Upper lobe of left lung (tissue), 6 donors: ENCODE data around the gene C20orf173. TPM values are rescaled to one million over a fixed set of nuclear protein-coding genes. Genes with fewer than 3 reads are reported as not detected.
"Not testable (repeated sequence)": the region's sequence is repeated elsewhere in the genome, so short reads cannot be mapped to it uniquely, and the experiment has no call there.

Experiments used
- ATAC-seq, 2 donors: fragments of 200-7000 bp; cut with Tn5 transposase; one replicate each; pipeline ENCODE4 v1.9.1; 2022; ENCODE audit warnings: mild to moderate bottlenecking in 2 of 2, moderate library complexity in 2 of 2; ENCODE audit not compliant: low FRiP score in 2 of 2
- DNase-seq, 2 donors: peaks; one replicate each; pipeline ENCODE4 v3.0.0-alpha.2; 2019 to 2020
- H3K27ac ChIP-seq, 4 donors: fragments of 200-600 bp; sonication (generic); one replicate each; pipeline ENCODE4 v1.5.1; 2016 to 2019
- H3K27me3 ChIP-seq, 4 donors: fragments of 200-600 bp; sonication (generic); one replicate each; pipeline ENCODE4 v1.5.1; 2017 to 2019
- H3K36me3 ChIP-seq, 4 donors: fragments of 200-600 bp; sonication (generic); one replicate each; pipeline ENCODE4 v1.5.1; 2016 to 2019
- H3K4me1 ChIP-seq, 4 donors: fragments of 200-600 bp; sonication (generic); one replicate each; pipeline ENCODE4 v1.5.1; 2018 to 2019
- H3K4me3 ChIP-seq, 4 donors: fragments of 200-600 bp; sonication (generic); one replicate each; pipeline ENCODE4 v1.5.1; 2017 to 2019; ENCODE audit warnings: mild to moderate bottlenecking in 2 of 4, moderate library complexity in 1 of 4
- H3K9me3 ChIP-seq, 4 donors: fragments of 200-600 bp; sonication (generic); one replicate each; pipeline ENCODE4 v1.5.1; 2018 to 2019
- CTCF ChIP-seq, 6 experiments: fragments of 450-650 bp in 4 of 6; fragments of 200-600 bp in 2 of 6; sonication (generic) in 2 of 6; IDR thresholded peaks; one replicate each; pipeline ENCODE4 v1.5.1; 2016 to 2019; ENCODE audit warnings: antibody characterized with exemption in 6 of 6
- EP300 ChIP-seq, 4 donors: sonication (generic); formaldehyde crosslinking; IDR thresholded peaks; one replicate each; pipeline ENCODE4 v1.5.1; 2017; ENCODE audit warnings: antibody characterized with exemption in 4 of 4, control low read depth in 2 of 4
- POLR2A ChIP-seq, 4 donors: fragments of 450-650 bp; IDR thresholded peaks; one replicate each; pipeline ENCODE4 v1.5.1; 2016 to 2017; ENCODE audit warnings: antibody characterized with exemption in 4 of 4, mild to moderate bottlenecking in 2 of 4
- POLR2AphosphoS5 ChIP-seq, 2 donors: sonication (generic); formaldehyde crosslinking; IDR thresholded peaks; one replicate each; pipeline ENCODE4 v1.5.1; 2017; ENCODE audit warnings: antibody characterized with exemption in 2 of 2
- WGBS, 2 donors: methylation state at CpG; one replicate each; pipeline ENCODE4 v1.1.5; 2017 to 2018; 5-methylcytosine and 5-hydroxymethylcytosine counted together
- total RNA-seq, 6 donors: library from RNA; depleted of rRNA in 4 of 6; stranded (reverse); fragments of >200 nt in 4 of 6; gene quantifications; one replicate each; pipeline versions ENCODE4 v1.1.0 to v1.2.1, GENCODE V29; 2016 to 2021
- donor health status: DM: no; HTN: no; CAD: no; lungs with moderate emphysema.
- donor health status: DM: no; HTN: yes; CAD: no; lungs with severe emphysema.

The C20orf173 gene
- total RNA-seq, 6 donors from 2014 or later: not detected

GRCh38 chr20:35555951-35556645 is 26.6 kb upstream of the C20orf173 start:
- Histone ChIP-seq H3K27ac (no peak overlapping the region), H3K36me3 (peaks cover 3 to 73% (median 63%) of the 10 kb centered on the region in 4 donors), H3K27me3 (no peaks in the 10 kb centered on the region), H3K4me1 (no peaks in the 10 kb centered on the region), H3K9me3 (no peaks in the 10 kb centered on the region), H3K4me3 (no peak overlapping the region)
- WGBS, 2 donors: 95 to 98% methylated on average over 20 to 21 of the region's 21 CpGs
- no peak for ATAC-seq
- TF ChIP-seq CTCF (IDR thresholded peaks at IDR 0.05) (no peak), POLR2AphosphoS5 (IDR thresholded peaks at IDR 0.05) (no peak), POLR2A (IDR thresholded peaks at IDR 0.05) (no peak), EP300 (IDR thresholded peaks at IDR 0.05) (no peak)
- peak in 1 of 2 donors; percentile 66 for DNase-seq

GRCh38 chr20:35555461-35555860 is 26.0 kb upstream of the C20orf173 start:
- H3K9me3 ChIP-seq, H3K27me3 ChIP-seq: not testable (repeated sequence)
- peaks cover 3 to 80% (median 66%) of the 10 kb centered on the region in 4 donors for H3K36me3 ChIP-seq

GRCh38 chr20:35552914-35553313 is 23.5 kb upstream of the C20orf173 start:
- Histone ChIP-seq H3K4me1 (no peaks in the 10 kb centered on the region), H3K27ac (no peak overlapping the region), H3K4me3 (no peak overlapping the region), H3K9me3 (no peaks in the 10 kb centered on the region), H3K27me3 (no peaks in the 10 kb centered on the region), H3K36me3 (peaks cover 11 to 96% (median 85%) of the 10 kb centered on the region in 4 donors)
- TF ChIP-seq EP300 (IDR thresholded peaks at IDR 0.05) (no peak), CTCF (IDR thresholded peaks at IDR 0.05) (no peak), POLR2A (IDR thresholded peaks at IDR 0.05) (no peak), POLR2AphosphoS5 (IDR thresholded peaks at IDR 0.05) (no peak)
- DNase-seq (no peak), ATAC-seq (no peak)
- 87% methylated on average over 3 of the region's 3 CpGs for WGBS, 2 donors

More at GRCh38 chr20:35555461-35555860, 26.0 kb upstream of the C20orf173 start:
- not testable (repeated sequence) for DNase-seq, H3K4me1 ChIP-seq, H3K4me3 ChIP-seq, H3K27ac ChIP-seq, ATAC-seq
- 88% methylated on average over 4 of the region's 4 CpGs for WGBS, 2 donors

- peaks cover 7 to 94% (median 79%) of the 10 kb centered on the region in 4 donors for H3K36me3 ChIP-seq
- DNase-seq: no peak
- 76 to 78% methylated on average over 4 of the region's 4 CpGs for WGBS, 2 donors
These were observed 22.1 kb upstream of the C20orf173 start for GRCh38 chr20:35551503-35551902.

GRCh38 chr20:35547329-35547728 is 17.9 kb upstream of the C20orf173 start:
- Histone ChIP-seq H3K36me3 (peaks cover 7 to 80% (median 45%) of the 10 kb centered on the region in 4 donors), H3K27ac (no peak overlapping the region), H3K4me3 (no peak overlapping the region), H3K9me3 (no peaks in the 10 kb centered on the region), H3K27me3 (no peaks in the 10 kb centered on the region), H3K4me1 (peaks cover 5 to 7% (median 7%) of the 10 kb centered on the region in 4 donors)
- WGBS, 2 donors: 85 to 96% methylated on average over 5 to 9 of the region's 9 CpGs
- ATAC-seq (no peak), DNase-seq (no peak)
- TF ChIP-seq EP300 (IDR thresholded peaks at IDR 0.05) (no peak), POLR2A (IDR thresholded peaks at IDR 0.05) (no peak), POLR2AphosphoS5 (IDR thresholded peaks at IDR 0.05) (no peak), CTCF (IDR thresholded peaks at IDR 0.05) (no peak)

More at GRCh38 chr20:35551503-35551902, 22.1 kb upstream of the C20orf173 start:
- Histone ChIP-seq H3K4me1 (no peaks in the 10 kb centered on the region), H3K27ac (no peak overlapping the region), H3K27me3 (no peaks in the 10 kb centered on the region), H3K9me3 (no peaks in the 10 kb centered on the region), H3K4me3 (no peak overlapping the region)
- no peak for ATAC-seq
- TF ChIP-seq POLR2A (IDR thresholded peaks at IDR 0.05) (no peak), CTCF (IDR thresholded peaks at IDR 0.05) (no peak), POLR2AphosphoS5 (IDR thresholded peaks at IDR 0.05) (no peak), EP300 (IDR thresholded peaks at IDR 0.05) (no peak)
